GM12878 (cell line): ENCODE results near the gene DAPK2. TPM values are rescaled to one million over a fixed set of nuclear protein-coding genes. Genes with fewer than 3 reads are reported as not detected.

Experiments
- ATAC-seq: fragments of 200-7000 bp; cut with Tn5 transposase; 3 replicates; pipeline ENCODE4 v1.9.1; 2020; ENCODE audit warnings: mild to moderate bottlenecking, moderate library complexity
- BruUV-seq: library from RNA; stranded (reverse); fragments of 400-500 nt; replicated peaks from 2 replicates; lab custom pipeline; 2021; lab: Mats Ljungman, UMichigan
- CTCF ChIA-PET: fragments of 300-600 bp; sonication (Branson Sonifier 250); formaldehyde crosslinking; extraction: SDS; loops from one replicate; lab custom pipeline; 2021; ENCODE audit warnings: inconsistent platforms; lab: Yijun Ruan, JAX
- POLR2A ChIA-PET: fragments of 350-600 bp; formaldehyde crosslinking; extraction: SDS; loops from one replicate; lab custom pipeline; 2021; ENCODE audit warnings: inconsistent platforms; lab: Charles Lee
- RAD21 ChIA-PET: fragments of 300-600 bp; sonication (Branson Sonifier 250); formaldehyde crosslinking; loops from one replicate; lab custom pipeline; 2023; ENCODE audit warnings: antibody characterized with exemption; ENCODE audit not compliant: unreplicated experiment; lab: Charles Lee
- SMC1A ChIA-PET: fragments of 300-600 bp; sonication (Branson Sonifier 250); formaldehyde crosslinking; loops from one replicate; lab custom pipeline; 2023; ENCODE audit not compliant: unreplicated experiment, uncharacterized antibody; lab: Charles Lee
- DNase-seq: peaks from one replicate; pipeline ENCODE4 v3.0.0-alpha.2; 2011; ENCODE audit warnings: low read depth, low spot score
- FAIRE-seq: peaks from 3 replicates; lab custom pipeline; 2011; peaks lifted over from hg19 to GRCh38; lab: Jason Lieb, UNC
- H2AFZ ChIP-seq: 2 replicates; pipeline ENCODE4 v1.6.0; 2011; ENCODE audit warnings: low read depth, low read length, control low read depth; ENCODE audit not compliant: control insufficient read depth
- H3K27ac ChIP-seq: 2 replicates; pipeline ENCODE4 v1.5.1; 2011; ENCODE audit warnings: control low read depth; ENCODE audit not compliant: control insufficient read depth, insufficient read depth
- H3K27me3 ChIP-seq, 2 experiments: replicated peaks in 1 of 2; 2 replicates each; pipeline versions ENCODE4 v1.6.0 to v1.6.1; 2011; ENCODE audit warnings: low read length in 1 of 2; ENCODE audit not compliant: control insufficient read depth in 2 of 2, insufficient read depth in 2 of 2
- H3K36me3 ChIP-seq, 2 experiments: 2 replicates each; pipeline ENCODE4 v1.5.1; 2011; ENCODE audit warnings: low read length in 1 of 2; ENCODE audit not compliant: control insufficient read depth in 2 of 2, insufficient read depth in 2 of 2
- H3K4me1 ChIP-seq: 2 replicates; pipeline ENCODE4 v1.6.1; 2011; ENCODE audit warnings: mild to moderate bottlenecking, low read length, moderate library complexity, mixed read lengths; ENCODE audit not compliant: control insufficient read depth, insufficient read depth
- H3K4me2 ChIP-seq: 2 replicates; pipeline ENCODE4 v1.6.0; 2011; ENCODE audit warnings: control low read depth; ENCODE audit not compliant: control insufficient read depth, insufficient read depth
- H3K4me3 ChIP-seq: fragments of 200-600 bp; sonication (generic); 2 replicates; pipeline ENCODE4 v1.5.1; 2016
- H3K79me2 ChIP-seq: 2 replicates; pipeline ENCODE4 v1.6.0; 2011; ENCODE audit warnings: low read length; ENCODE audit not compliant: control insufficient read depth, insufficient read depth
- H3K9ac ChIP-seq: 2 replicates; pipeline ENCODE4 v1.8.0; 2011; ENCODE audit warnings: low read length, control low read depth, mixed read lengths; ENCODE audit not compliant: control insufficient read depth, insufficient read depth
- H3K9me3 ChIP-seq: replicated peaks from 3 replicates; pipeline ENCODE4 v1.5.1; 2011; ENCODE audit warnings: mild to moderate bottlenecking, low read length; ENCODE audit not compliant: control insufficient read depth, insufficient read depth
- H4K20me1 ChIP-seq: 2 replicates; pipeline ENCODE4 v1.6.0; 2011; ENCODE audit not compliant: control insufficient read depth, insufficient read depth
- ASH2L ChIP-seq: fragments of 300-600, 200-600 bp; sonication (generic); IDR thresholded peaks from 2 replicates; pipeline ENCODE4 v1.6.1; 2017; ENCODE audit warnings: low read depth, mild to moderate bottlenecking, borderline replicate concordance
- ATF7 ChIP-seq: fragments of 450-650 bp; IDR thresholded peaks from 2 replicates; pipeline ENCODE4 v1.6.1; 2016; ENCODE audit warnings: low read depth, mild to moderate bottlenecking
- CHD1 ChIP-seq: IDR thresholded peaks from 2 replicates; pipeline ENCODE4 v1.6.1; 2012; ENCODE audit warnings: low read depth, low read length, improper control_type of control experiment
- ESRRA ChIP-seq: IDR thresholded peaks from 2 replicates; pipeline ENCODE4 v1.6.1; 2012; ENCODE audit warnings: mild to moderate bottlenecking, low read length, improper control_type of control experiment
- HCFC1 ChIP-seq: fragments of 150-350 bp; IDR thresholded peaks from 2 replicates; pipeline ENCODE4 v1.6.1; 2014; ENCODE audit warnings: low read length
- MEF2A ChIP-seq: IDR thresholded peaks from 2 replicates; pipeline ENCODE4 v1.6.1; 2011; ENCODE audit warnings: low read depth, mild to moderate bottlenecking, low read length, moderate library complexity; ENCODE audit not compliant: insufficient read depth
- MEF2B ChIP-seq: fragments of 450-650 bp; IDR thresholded peaks from 2 replicates; pipeline ENCODE4 v1.6.1; 2018; ENCODE audit warnings: mild to moderate bottlenecking, moderate library complexity; ENCODE audit not compliant: partially characterized antibody, poor library complexity, severe bottlenecking
- NBN ChIP-seq: fragments of 450-650 bp; IDR thresholded peaks from 2 replicates; pipeline ENCODE4 v1.6.1; 2016
- NFIC ChIP-seq: IDR thresholded peaks from 2 replicates; pipeline ENCODE4 v1.6.1; 2012; ENCODE audit warnings: low read depth, mild to moderate bottlenecking, inconsistent platforms, low read length, moderate library complexity
- NR2F1 ChIP-seq: fragments of 450-650 bp; conservative IDR thresholded peaks from 2 replicates; pipeline ENCODE4 v1.6.1; 2017; ENCODE audit warnings: mild to moderate bottlenecking
- SMAD5 ChIP-seq: IDR thresholded peaks from 2 replicates; pipeline ENCODE4 v1.6.1; 2016; ENCODE audit warnings: antibody characterized with exemption, low read depth
- SMARCA5 ChIP-seq: fragments of 450-650 bp; IDR thresholded peaks from 2 replicates; pipeline ENCODE4 v1.6.1; 2017; ENCODE audit warnings: mild to moderate bottlenecking
- SREBF1 ChIP-seq: IDR thresholded peaks from 2 replicates; pipeline ENCODE4 v1.6.1; 2012; ENCODE audit warnings: mild to moderate bottlenecking, low read length
- SREBF2 ChIP-seq: IDR thresholded peaks from 2 replicates; pipeline ENCODE4 v1.6.1; 2012; ENCODE audit warnings: mild to moderate bottlenecking, low read length
- STAT3 ChIP-seq: IDR thresholded peaks from 2 replicates; pipeline ENCODE4 v1.6.1; 2011; ENCODE audit warnings: low read depth, low read length, improper control_type of control experiment
- YY1 ChIP-seq: IDR thresholded peaks from 2 replicates; pipeline ENCODE4 v1.6.1; 2011; ENCODE audit warnings: low read depth, mild to moderate bottlenecking, low read length
- ZNF207 ChIP-seq: fragments of 450-650 bp; IDR thresholded peaks from 2 replicates; pipeline ENCODE4 v1.6.1; 2014; ENCODE audit warnings: antibody characterized with exemption, mild to moderate bottlenecking, borderline replicate concordance
- ZNF622 ChIP-seq: fragments of 450-650 bp; IDR thresholded peaks from 2 replicates; pipeline ENCODE4 v1.6.1; 2017; ENCODE audit warnings: mild to moderate bottlenecking, inconsistent platforms
- WGBS: methylation state at CpG from one replicate; pipeline ENCODE4 v1.1.6; 2016; ENCODE audit warnings: low lambda C conversion rate; ENCODE audit not compliant: insufficient replicate concordance, insufficient coverage; ENCODE audit errors: missing lambda C conversion rate; 5-methylcytosine and 5-hydroxymethylcytosine counted together
- in situ Hi-C: fragments of 300-500 bp; cut with MboI; formaldehyde crosslinking; loops from 9 replicates; pipeline ENCODE4 v1.14.3; 2018; ENCODE audit warnings: mixed read lengths
- intact Hi-C: fragments of 100-400 bp; cut with micrococcal nuclease; formaldehyde crosslinking; loops from one replicate; pipeline ENCODE4 v1.14.2; 2022; ENCODE audit not compliant: unreplicated experiment
- polyA plus RNA-seq, 11 experiments: library from polyadenylated mRNA; depleted of rRNA in 4 of 11; unstranded in 6 of 11; stranded (reverse) in 5 of 11; fragments of >200 nt; fragmentation: Nextera tagmentation in 4 of 11; fragmentation: Illumina TruSeq in 1 of 11; extraction: Ambion mirVana in 4 of 11; extraction: Trizol in 1 of 11; gene quantifications; 1 replicate in 1 of 11; 2 replicates in 10 of 11; pipeline versions ENCODE4 v1.2.1 to v1.2.3, GENCODE V29; 2011 to 2016; ENCODE audit warnings: inconsistent platforms in 2 of 11, missing spikeins in 2 of 11, low read depth in 1 of 11
- total RNA-seq, 4 experiments: library from RNA; depleted of rRNA in 3 of 4; stranded (reverse); fragments of >200 nt in 3 of 4; fragmentation: Illumina TruSeq in 1 of 4; extraction: Trizol in 1 of 4; gene quantifications; 2 replicates each; pipeline versions ENCODE4 v1.2.1 to v1.2.3, GENCODE V29; 2013 to 2021
- TF ChIP-seq, protein P1 (sequence below): IDR thresholded peaks from 2 replicates; pipeline ENCODE4 v1.6.1; 2012; ENCODE audit warnings: low read depth, low read length, improper control_type of control experiment
- TF ChIP-seq, protein P2 (sequence below): IDR thresholded peaks from 2 replicates; pipeline ENCODE4 v1.6.1; 2011; ENCODE audit warnings: mild to moderate bottlenecking, low read depth, low read length, moderate library complexity; ENCODE audit not compliant: insufficient replicate concordance
- TF ChIP-seq, protein P3 (sequence below): fragments of 450-650 bp; IDR thresholded peaks from 2 replicates; pipeline ENCODE4 v1.6.1; 2017; ENCODE audit warnings: antibody characterized with exemption, mild to moderate bottlenecking, moderate library complexity

Gene DAPK2
- total and polyA plus RNA-seq, 10 of the 15 experiments (the other 5 are each of a cell fraction or from before 2014, with no cell fraction given) = 0.69 to 8.4 (median 4.1) TPM

DNA sequence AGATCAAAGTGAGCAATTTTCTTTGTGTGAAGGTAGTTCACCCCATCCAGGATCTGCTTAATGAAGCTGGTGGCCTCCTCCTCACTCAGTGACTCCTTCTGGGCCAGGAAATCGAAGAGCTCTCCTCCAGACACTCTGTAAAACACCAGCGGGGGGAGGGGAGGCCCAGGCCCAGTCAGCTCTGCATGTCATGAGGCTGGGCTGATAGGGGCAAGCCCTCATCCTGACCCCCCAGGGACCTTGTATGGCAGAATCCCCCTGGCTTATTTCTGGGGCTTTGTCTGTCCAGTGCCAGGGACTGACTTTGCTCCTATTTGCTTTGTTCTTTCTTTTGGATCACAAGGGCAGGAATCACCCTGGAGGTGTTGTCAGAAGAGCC lies 74.9 kb downstream of the DAPK2 start:
- intact Hi-C loops (loop anchor here (1.0 kb wide), 1 partner anchor 39 kb away; no protein-coding TSS in a partner anchor), in situ Hi-C loops (no loop called here)
- Histone ChIP-seq H3K27ac (peak overlapping the region; percentile 95), H3K9me3 (no peaks in the 10 kb centered on the region; the same call in 2 of the 3 replicates), H3K27me3 (no peaks in the 10 kb centered on the region), H3K9ac (peak overlapping the region; percentile 78), H3K4me2 (peak overlapping the region; percentile 89), H3K36me3 (peaks cover 0 to 7% of the 10 kb centered on the region in 2 experiments; a peak in 1 of 4 replicates), H3K4me3 (no peak overlapping the region; the same call in 1 of the 2 replicates), H3K79me2 (no peaks in the 10 kb centered on the region; the same call in 1 of the 2 replicates), H3K4me1 (peaks cover 48% of the 10 kb centered on the region), H2AFZ (peak overlapping the region; percentile 31; the same call in 1 of the 2 replicates), H4K20me1 (no peaks in the 10 kb centered on the region)
- DNase-seq (no peak), FAIRE-seq (no peak), ATAC-seq (peak; percentile 63)
- WGBS = 0% methylated on average over 2 of the region's 2 CpGs
- ChIA-PET SMC1A (interaction anchor here (0.7 to 7.9 kb wide), 32 partner anchors 10 to 361 kb away, joined by 3 to 58 read pairs (median 6); partner anchors contain the start of genes DAPK2 and HERC1), CTCF (interaction anchor here (0.9 to 7.6 kb wide), 17 partner anchors 10 to 144 kb away, joined by 3 to 70 read pairs (median 6); partner anchors contain the start of gene DAPK2), POLR2A (interaction anchor here (0.6 to 2.6 kb wide), 13 partner anchors 10 to 102 kb away, joined by 3 to 22 read pairs (median 4); no protein-coding TSS in a partner anchor), RAD21 (interaction anchor here (0.6 to 7.4 kb wide), 24 partner anchors 14 to 219 kb away, joined by 3 to 102 read pairs (median 4); partner anchors contain the start of gene CIAO2A)
- TSS peak; percentile 74 for BruUV-seq
- TF ChIP-seq ZNF207 (no peak), ESRRA (no peak), SREBF1 (no peak), ASH2L (no peak), NR2F1 (0 out of 2 replicates have a peak, but pooled peaks have one; percentile 10), STAT3 (no peak), NBN (no peak), CHD1 (no peak), MEF2B (peak; percentile 58), YY1 (0 out of 2 replicates have a peak, but pooled peaks have one; percentile 3), MEF2A (no peak), ATF7 (peak; percentile 13; the same call in 1 of the 2 replicates), SMARCA5 (peak; percentile 17; the same call in 1 of the 2 replicates), SREBF2 (no peak), NFIC (no peak), HCFC1 (0 out of 2 replicates have a peak, but pooled peaks have one; percentile 24), ZNF622 (no peak), SMAD5 (no peak)
- TF ChIP-seq, protein P1, sequence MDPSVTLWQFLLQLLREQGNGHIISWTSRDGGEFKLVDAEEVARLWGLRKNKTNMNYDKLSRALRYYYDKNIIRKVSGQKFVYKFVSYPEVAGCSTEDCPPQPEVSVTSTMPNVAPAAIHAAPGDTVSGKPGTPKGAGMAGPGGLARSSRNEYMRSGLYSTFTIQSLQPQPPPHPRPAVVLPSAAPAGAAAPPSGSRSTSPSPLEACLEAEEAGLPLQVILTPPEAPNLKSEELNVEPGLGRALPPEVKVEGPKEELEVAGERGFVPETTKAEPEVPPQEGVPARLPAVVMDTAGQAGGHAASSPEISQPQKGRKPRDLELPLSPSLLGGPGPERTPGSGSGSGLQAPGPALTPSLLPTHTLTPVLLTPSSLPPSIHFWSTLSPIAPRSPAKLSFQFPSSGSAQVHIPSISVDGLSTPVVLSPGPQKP = no peak
- TF ChIP-seq, protein P2, sequence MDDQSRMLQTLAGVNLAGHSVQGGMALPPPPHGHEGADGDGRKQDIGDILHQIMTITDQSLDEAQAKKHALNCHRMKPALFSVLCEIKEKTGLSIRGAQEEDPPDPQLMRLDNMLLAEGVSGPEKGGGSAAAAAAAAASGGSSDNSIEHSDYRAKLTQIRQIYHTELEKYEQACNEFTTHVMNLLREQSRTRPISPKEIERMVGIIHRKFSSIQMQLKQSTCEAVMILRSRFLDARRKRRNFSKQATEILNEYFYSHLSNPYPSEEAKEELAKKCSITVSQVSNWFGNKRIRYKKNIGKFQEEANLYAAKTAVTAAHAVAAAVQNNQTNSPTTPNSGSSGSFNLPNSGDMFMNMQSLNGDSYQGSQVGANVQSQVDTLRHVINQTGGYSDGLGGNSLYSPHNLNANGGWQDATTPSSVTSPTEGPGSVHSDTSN = no peak
- TF ChIP-seq, protein P3, sequence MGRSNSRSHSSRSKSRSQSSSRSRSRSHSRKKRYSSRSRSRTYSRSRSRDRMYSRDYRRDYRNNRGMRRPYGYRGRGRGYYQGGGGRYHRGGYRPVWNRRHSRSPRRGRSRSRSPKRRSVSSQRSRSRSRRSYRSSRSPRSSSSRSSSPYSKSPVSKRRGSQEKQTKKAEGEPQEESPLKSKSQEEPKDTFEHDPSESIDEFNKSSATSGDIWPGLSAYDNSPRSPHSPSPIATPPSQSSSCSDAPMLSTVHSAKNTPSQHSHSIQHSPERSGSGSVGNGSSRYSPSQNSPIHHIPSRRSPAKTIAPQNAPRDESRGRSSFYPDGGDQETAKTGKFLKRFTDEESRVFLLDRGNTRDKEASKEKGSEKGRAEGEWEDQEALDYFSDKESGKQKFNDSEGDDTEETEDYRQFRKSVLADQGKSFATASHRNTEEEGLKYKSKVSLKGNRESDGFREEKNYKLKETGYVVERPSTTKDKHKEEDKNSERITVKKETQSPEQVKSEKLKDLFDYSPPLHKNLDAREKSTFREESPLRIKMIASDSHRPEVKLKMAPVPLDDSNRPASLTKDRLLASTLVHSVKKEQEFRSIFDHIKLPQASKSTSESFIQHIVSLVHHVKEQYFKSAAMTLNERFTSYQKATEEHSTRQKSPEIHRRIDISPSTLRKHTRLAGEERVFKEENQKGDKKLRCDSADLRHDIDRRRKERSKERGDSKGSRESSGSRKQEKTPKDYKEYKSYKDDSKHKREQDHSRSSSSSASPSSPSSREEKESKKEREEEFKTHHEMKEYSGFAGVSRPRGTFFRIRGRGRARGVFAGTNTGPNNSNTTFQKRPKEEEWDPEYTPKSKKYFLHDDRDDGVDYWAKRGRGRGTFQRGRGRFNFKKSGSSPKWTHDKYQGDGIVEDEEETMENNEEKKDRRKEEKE = no peak
